Prostate gland (tissue), 2 donors: Measurements from ENCODE around the gene GRAP2.

Experiments
- POLR2AphosphoS5 ChIP-seq: sonication (generic); formaldehyde crosslinking; IDR thresholded peaks from one replicate; pipeline ENCODE4 v1.6.1; 2017; ENCODE audit warnings: antibody characterized with exemption
- TF ChIP-seq, protein P1 (sequence below), 4 experiments: fragments of 200-600 bp in 2 of 4; fragments of 450-650 bp in 2 of 4; sonication (generic) in 2 of 4; IDR thresholded peaks; 1 replicate in 3 of 4; 2 replicates in 1 of 4; pipeline ENCODE4 v1.5.1; 2016 to 2019; ENCODE audit warnings: antibody characterized with exemption in 4 of 4, mild to moderate bottlenecking in 2 of 4, moderate library complexity in 2 of 4

DNA sequence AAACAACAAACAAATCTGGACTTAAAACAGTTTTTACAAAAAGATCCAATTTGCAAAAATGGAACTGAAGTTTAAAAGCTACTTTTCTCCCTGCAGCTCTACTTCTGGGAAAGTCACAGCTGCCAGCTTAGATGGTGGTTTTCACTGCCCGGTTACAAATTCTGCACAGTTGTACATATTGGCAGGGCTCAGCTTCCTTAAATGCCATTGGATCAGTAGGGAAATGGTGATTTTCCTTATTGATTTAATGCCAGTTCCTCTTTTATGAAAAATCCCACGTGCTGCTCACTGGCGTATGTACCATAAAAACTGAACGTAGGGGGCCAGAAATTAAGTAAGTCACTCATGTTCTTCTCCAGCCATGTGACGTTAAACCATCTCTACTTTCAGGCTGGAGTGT is 22.8 kb downstream of the GRAP2 start:
- TF ChIP-seq, protein P1, sequence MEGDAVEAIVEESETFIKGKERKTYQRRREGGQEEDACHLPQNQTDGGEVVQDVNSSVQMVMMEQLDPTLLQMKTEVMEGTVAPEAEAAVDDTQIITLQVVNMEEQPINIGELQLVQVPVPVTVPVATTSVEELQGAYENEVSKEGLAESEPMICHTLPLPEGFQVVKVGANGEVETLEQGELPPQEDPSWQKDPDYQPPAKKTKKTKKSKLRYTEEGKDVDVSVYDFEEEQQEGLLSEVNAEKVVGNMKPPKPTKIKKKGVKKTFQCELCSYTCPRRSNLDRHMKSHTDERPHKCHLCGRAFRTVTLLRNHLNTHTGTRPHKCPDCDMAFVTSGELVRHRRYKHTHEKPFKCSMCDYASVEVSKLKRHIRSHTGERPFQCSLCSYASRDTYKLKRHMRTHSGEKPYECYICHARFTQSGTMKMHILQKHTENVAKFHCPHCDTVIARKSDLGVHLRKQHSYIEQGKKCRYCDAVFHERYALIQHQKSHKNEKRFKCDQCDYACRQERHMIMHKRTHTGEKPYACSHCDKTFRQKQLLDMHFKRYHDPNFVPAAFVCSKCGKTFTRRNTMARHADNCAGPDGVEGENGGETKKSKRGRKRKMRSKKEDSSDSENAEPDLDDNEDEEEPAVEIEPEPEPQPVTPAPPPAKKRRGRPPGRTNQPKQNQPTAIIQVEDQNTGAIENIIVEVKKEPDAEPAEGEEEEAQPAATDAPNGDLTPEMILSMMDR (IDR thresholded peaks at IDR 0.05): no peak
- no peak for TF ChIP-seq POLR2AphosphoS5
